Nephron (organoid): ENCODE results near the gene PINLYP.

Experiments used
- H3K27ac Mint-ChIP-seq, 3 experiments: 2 replicates each; pipeline ENCODE4 v1.8.0; 2020; ENCODE audit warnings: mixed read lengths in 3 of 3, mild to moderate bottlenecking in 2 of 3, moderate library complexity in 1 of 3
- H3K27me3 Mint-ChIP-seq: 2 replicates; pipeline ENCODE4 v1.8.0; 2021; ENCODE audit warnings: low read depth, mild to moderate bottlenecking, moderate library complexity, mixed read lengths
- H3K36me3 Mint-ChIP-seq: 2 replicates; pipeline ENCODE4 v1.8.0; 2020; ENCODE audit warnings: low read depth, mixed read lengths
- H3K4me1 Mint-ChIP-seq: 2 replicates; pipeline ENCODE4 v1.8.0; 2020; ENCODE audit warnings: mixed read lengths
- H3K4me3 Mint-ChIP-seq, 3 experiments: 2 replicates each; pipeline ENCODE4 v1.8.0; 2020; ENCODE audit warnings: mild to moderate bottlenecking in 3 of 3, mixed read lengths in 3 of 3, moderate library complexity in 2 of 3
- H3K9me3 Mint-ChIP-seq: 2 replicates; pipeline ENCODE4 v1.8.0; 2020; ENCODE audit warnings: mixed read lengths
- TF ChIP-seq, protein P1 (sequence below), 3 experiments: fragments of 200-600 bp; sonication (generic); IDR thresholded peaks; one replicate each; pipeline ENCODE4 v1.5.0; 2021; ENCODE audit warnings: antibody characterized with exemption in 3 of 3; ENCODE audit not compliant: unreplicated experiment in 3 of 3

The PINLYP gene

DNA sequence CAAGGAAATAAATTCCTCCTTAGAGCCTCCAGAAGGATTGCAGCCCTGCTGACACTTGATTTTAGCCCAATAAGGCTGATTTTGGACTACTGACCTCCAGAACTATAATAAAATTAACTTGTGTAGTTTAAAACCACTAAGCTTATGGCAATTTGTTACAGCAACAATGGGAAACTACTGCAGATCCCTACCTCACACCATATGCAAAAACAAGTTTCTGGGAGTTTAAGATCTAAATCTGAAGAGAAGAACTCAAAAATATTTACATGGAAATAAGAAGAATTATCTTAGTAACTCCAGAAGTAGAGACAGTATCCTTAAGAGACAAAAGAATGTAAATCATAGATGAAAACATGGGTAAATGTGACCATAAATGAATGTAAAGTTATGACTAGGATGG is 36.7 kb upstream of the PINLYP start:
- Mint-ChIP-seq H3K27me3 (no peaks in the 10 kb centered on the region), H3K4me3 (no peak overlapping the region), H3K4me1 (peaks cover 5% of the 10 kb centered on the region), H3K9me3 (peaks cover 10% of the 10 kb centered on the region), H3K27ac (no peak overlapping the region), H3K36me3 (peaks cover 73% of the 10 kb centered on the region)
- TF ChIP-seq, protein P1, sequence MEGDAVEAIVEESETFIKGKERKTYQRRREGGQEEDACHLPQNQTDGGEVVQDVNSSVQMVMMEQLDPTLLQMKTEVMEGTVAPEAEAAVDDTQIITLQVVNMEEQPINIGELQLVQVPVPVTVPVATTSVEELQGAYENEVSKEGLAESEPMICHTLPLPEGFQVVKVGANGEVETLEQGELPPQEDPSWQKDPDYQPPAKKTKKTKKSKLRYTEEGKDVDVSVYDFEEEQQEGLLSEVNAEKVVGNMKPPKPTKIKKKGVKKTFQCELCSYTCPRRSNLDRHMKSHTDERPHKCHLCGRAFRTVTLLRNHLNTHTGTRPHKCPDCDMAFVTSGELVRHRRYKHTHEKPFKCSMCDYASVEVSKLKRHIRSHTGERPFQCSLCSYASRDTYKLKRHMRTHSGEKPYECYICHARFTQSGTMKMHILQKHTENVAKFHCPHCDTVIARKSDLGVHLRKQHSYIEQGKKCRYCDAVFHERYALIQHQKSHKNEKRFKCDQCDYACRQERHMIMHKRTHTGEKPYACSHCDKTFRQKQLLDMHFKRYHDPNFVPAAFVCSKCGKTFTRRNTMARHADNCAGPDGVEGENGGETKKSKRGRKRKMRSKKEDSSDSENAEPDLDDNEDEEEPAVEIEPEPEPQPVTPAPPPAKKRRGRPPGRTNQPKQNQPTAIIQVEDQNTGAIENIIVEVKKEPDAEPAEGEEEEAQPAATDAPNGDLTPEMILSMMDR (IDR thresholded peaks at IDR 0.05; ENCODE audit: unreplicated experiment in 3 of 3): no peak

DNA sequence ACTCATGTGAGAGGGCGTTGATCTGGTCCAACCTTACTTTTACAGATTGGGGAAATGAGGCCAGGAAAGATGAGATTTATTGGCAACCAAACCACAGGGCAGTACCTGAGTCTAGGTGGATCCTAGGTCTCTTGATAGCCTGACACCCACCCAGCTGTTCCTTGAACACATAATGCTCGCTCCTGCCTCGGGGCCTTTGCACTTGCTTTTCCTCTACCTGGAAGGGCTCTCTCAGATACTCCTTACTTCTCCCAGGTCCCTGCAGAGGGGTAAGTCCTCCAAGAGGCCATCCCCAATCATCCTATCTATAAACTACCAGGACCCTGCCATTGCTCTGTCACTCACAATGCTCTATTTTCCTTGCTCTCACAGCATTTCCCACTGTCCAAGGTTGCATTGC is 35.2 kb upstream of the PINLYP start:
- H3K27me3 Mint-ChIP-seq: no peaks in the 10 kb centered on the region
- TF ChIP-seq, protein P1 (IDR thresholded peaks at IDR 0.05; ENCODE audit: unreplicated experiment in 3 of 3): no peak
- peaks cover 88% of the 10 kb centered on the region for H3K36me3 Mint-ChIP-seq
- H3K4me1 Mint-ChIP-seq: peaks cover 2% of the 10 kb centered on the region
- H3K4me3 Mint-ChIP-seq: no peak overlapping the region
- H3K27ac Mint-ChIP-seq: no peak overlapping the region
- H3K9me3 Mint-ChIP-seq: peaks cover 10% of the 10 kb centered on the region

DNA sequence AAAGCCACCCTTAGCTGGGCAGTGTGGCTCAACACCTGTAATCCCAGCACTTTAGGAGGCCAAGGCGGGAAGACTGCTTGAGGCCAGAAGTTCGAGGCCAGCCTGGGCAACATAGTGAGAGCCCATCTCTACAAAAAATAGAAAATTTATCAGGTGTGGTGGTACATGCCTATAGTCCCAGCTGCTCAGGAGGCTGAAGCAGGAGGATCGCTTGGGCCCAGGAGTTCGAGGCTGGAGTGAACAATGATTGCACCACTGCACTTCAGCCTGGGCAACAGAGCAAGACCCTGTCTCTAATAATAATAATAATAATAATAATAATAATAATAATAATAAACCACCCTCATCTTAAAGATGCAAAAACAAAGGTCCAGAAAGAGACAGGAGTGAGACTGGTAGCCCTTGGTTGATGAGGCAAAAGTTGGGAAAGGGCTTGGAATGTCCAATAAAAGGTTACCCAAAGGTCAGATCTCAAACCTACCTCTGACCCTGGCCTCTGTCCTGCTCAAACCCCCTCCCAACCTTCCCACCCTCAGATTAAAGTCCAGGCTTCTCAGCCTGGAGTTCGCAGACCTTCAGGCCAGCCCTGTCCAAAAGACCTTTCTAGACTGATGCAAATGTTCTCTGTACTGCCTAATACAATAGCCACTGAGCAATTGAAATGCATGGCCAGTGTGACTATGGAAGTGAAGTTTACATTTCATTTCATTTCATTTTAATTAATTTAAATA is 33.5 kb upstream of the PINLYP start:
- TF ChIP-seq, protein P1 (IDR thresholded peaks at IDR 0.05; ENCODE audit: unreplicated experiment in 3 of 3): no peak
- Mint-ChIP-seq H3K27ac (no peak overlapping the region), H3K4me3 (no peak overlapping the region), H3K9me3 (peaks cover 10% of the 10 kb centered on the region), H3K4me1 (no peaks in the 10 kb centered on the region), H3K27me3 (no peaks in the 10 kb centered on the region), H3K36me3 (peaks cover 78% of the 10 kb centered on the region)

DNA sequence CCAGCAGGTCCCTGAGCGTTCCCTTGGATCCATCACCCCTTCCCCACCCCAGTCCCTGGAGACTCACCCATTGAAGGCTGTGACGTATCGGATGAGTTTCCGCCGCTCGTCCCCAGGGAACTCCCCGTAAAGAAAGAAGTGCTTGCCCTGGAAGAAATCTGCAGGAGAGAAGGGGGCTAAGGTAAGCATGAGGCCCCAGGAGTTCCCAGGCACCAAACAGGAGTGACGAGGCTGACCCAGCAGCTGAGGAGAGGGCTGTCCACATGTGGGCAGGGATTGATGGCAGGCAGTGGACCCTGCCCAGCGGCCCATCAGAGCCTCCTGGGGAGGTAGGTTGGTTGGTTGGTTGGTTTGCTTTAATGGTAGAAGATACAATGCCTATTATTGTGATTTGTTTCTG is 31.5 kb upstream of the PINLYP start:
- no peaks in the 10 kb centered on the region for H3K27me3 Mint-ChIP-seq
- TF ChIP-seq, protein P1 (IDR thresholded peaks at IDR 0.05; ENCODE audit: unreplicated experiment in 3 of 3): no peak
- no peaks in the 10 kb centered on the region for H3K4me1 Mint-ChIP-seq

DNA sequence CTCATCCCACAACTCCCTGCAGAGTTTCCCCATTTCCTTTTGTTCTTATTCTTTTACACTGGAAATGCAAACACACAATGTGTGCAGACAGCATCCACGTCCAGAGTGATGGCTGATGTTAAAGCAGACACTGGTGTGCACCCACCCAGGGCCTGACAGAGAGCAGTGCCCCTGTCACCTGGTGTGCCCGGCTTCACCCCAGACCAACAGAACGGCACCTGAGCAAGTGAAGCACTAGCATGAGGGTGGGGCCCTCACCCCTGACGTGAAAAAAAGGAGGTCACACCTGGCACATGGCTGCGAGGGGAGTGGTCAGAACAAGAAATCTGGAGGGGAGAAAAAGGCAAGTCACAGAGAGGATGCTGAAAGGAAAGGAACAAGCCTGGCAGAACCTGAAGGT is 30.3 kb upstream of the PINLYP start:
- Mint-ChIP-seq H3K27me3 (no peaks in the 10 kb centered on the region), H3K4me3 (no peak overlapping the region), H3K4me1 (no peaks in the 10 kb centered on the region), H3K36me3 (peaks cover 67% of the 10 kb centered on the region), H3K9me3 (no peaks in the 10 kb centered on the region), H3K27ac (no peak overlapping the region)
- TF ChIP-seq, protein P1 (IDR thresholded peaks at IDR 0.05; ENCODE audit: unreplicated experiment in 3 of 3): no peak

More for the DNA sequence above, 31.5 kb upstream of the PINLYP start:
- peaks cover 68% of the 10 kb centered on the region for H3K36me3 Mint-ChIP-seq
- no peak overlapping the region for H3K27ac Mint-ChIP-seq
- no peak overlapping the region for H3K4me3 Mint-ChIP-seq
- H3K9me3 Mint-ChIP-seq: peaks cover 3% of the 10 kb centered on the region

DNA sequence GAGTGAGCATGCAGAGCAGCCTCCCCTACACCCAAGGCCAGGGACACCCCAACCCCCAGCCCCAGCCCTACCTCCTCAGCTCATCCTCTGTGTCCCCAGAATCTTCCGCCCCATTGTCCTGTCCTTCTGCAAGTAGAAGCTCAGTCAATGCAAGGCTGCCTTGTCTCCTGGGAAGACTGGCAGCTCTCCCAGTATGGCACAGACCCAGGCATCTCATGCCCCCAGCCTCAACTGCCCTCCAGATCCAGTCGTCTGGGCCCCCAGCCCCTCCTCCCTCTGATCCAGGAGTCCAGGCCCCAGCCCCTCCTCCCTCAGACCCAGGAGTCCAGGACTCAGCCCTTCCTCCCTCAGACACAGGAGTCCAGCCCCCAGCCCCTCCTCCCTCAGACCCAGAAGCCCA is 29.6 kb upstream of the PINLYP start:
- Mint-ChIP-seq H3K27ac (no peak overlapping the region), H3K36me3 (peaks cover 67% of the 10 kb centered on the region), H3K4me3 (no peak overlapping the region), H3K4me1 (no peaks in the 10 kb centered on the region), H3K9me3 (no peaks in the 10 kb centered on the region), H3K27me3 (no peaks in the 10 kb centered on the region)
- TF ChIP-seq, protein P1 (IDR thresholded peaks at IDR 0.05; ENCODE audit: unreplicated experiment in 3 of 3): no peak
